ENCODE measurements around the gene WDR46.
A peak's percentile ranks its signal among the peaks of the same experiment; 100 is the strongest.

Gene WDR46

DNA sequence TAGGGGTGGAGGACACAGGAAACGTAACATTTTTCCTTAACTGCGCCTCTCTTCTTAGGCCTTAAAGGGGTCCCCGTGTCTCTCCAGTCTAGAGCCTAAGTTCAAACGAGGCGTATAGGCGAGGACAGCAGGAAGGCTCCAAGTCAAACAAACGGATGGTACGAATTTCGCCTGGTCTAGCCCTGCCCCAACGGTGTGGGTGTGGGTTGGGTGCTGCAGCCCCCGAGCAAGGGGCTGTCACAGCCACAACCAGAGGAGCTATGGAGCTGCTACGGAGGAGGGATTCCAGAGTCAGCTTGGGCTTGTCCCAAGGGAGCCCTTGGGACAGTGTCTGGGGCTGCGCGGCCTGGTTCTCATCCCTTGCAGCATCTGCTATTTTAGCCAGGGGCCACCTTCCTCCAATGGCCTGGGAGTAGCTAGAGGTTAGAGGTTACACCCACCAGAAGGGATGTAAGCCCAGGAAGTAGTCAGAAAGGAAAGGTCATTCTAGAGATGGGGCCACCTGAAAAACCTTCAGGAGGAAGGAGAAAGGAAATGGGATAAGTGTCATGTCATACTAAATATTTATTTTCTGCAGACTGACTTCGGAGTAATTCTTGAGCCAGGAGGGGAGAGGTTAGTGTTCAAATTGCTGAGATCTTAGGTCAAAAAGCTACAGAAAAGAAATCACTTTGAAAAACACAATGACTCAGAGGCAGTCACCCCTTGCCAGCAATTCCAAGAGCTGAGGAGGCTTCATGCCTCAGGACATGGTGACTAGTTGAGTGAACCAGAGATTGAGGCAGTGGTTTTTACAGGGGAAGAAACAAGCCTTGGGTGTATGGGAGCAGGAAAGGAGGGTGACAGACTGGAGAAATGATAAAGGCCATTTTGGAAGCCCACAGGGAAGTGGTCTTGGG, 39.1 kb downstream of the WDR46 start:
- TF ChIP-seq POLR2AphosphoS5 (IDR thresholded peaks at IDR 0.05; ENCODE audit: low read depth, low read length) (no peak), FOXP2 (optimal IDR thresholded peaks at IDR 0.05; ENCODE audit: borderline replicate concordance, extremely low read depth, extremely low read length, insufficient read depth) (no peak), TAF1 (IDR thresholded peaks at IDR 0.05; ENCODE audit: borderline replicate concordance, insufficient read depth, low read length) (no peak), SIN3A (IDR thresholded peaks at IDR 0.05; ENCODE audit: borderline replicate concordance, insufficient read depth, low read length) (no peak), REST (IDR thresholded peaks at IDR 0.05; ENCODE audit: insufficient read depth in 1 of 2, low read depth in 2 of 2, low read length in 2 of 2) (no peak)

- TF ChIP-seq FOXP2 (optimal IDR thresholded peaks at IDR 0.05; ENCODE audit: borderline replicate concordance, extremely low read depth, extremely low read length, insufficient read depth), result peak; percentile 72
- peak; percentile 30 to 36; a peak in 1 of 4 replicates for TF ChIP-seq REST (IDR thresholded peaks at IDR 0.05; ENCODE audit: insufficient read depth in 1 of 2, low read depth in 2 of 2, low read length in 2 of 2)
- peak; percentile 91 for TF ChIP-seq POLR2AphosphoS5 (IDR thresholded peaks at IDR 0.05; ENCODE audit: low read depth, low read length)
- peak; percentile 53; the same call in 1 of the 2 replicates for TF ChIP-seq SIN3A (IDR thresholded peaks at IDR 0.05; ENCODE audit: borderline replicate concordance, insufficient read depth, low read length)
- peak; percentile 74; the same call in 1 of the 2 replicates for TF ChIP-seq TAF1 (IDR thresholded peaks at IDR 0.05; ENCODE audit: borderline replicate concordance, insufficient read depth, low read length)
Measured at GRCh38 chr6:33248932-33249731, 39.9 kb downstream of the WDR46 start.

DNA sequence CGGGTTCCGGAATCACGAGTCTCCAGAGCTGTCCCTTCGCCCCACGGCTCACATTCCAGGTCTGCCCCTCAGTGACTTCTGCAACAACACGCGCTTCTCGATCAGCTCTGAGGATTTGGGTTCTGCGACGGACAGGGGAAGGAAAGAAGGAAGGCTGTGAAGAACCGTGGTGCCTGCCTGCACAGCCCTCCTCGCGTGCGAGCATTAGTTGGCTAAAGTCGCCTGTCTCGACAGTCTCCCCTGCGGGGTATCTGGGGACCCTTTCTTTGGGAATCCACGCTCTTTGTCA, 40.5 kb downstream of the WDR46 start:
- TF ChIP-seq POLR2AphosphoS5 (IDR thresholded peaks at IDR 0.05; ENCODE audit: low read depth, low read length), result no peak
- no peak for TF ChIP-seq TAF1 (IDR thresholded peaks at IDR 0.05; ENCODE audit: borderline replicate concordance, insufficient read depth, low read length)
- TF ChIP-seq REST (IDR thresholded peaks at IDR 0.05; ENCODE audit: insufficient read depth in 1 of 2, low read depth in 2 of 2, low read length in 2 of 2), result no peak
- no peak for TF ChIP-seq SIN3A (IDR thresholded peaks at IDR 0.05; ENCODE audit: borderline replicate concordance, insufficient read depth, low read length)
- peak; percentile 1 for TF ChIP-seq FOXP2 (optimal IDR thresholded peaks at IDR 0.05; ENCODE audit: borderline replicate concordance, extremely low read depth, extremely low read length, insufficient read depth)

GRCh38 chr6:33247977-33248642, 40.9 kb downstream of the WDR46 start:
- TF ChIP-seq SIN3A (IDR thresholded peaks at IDR 0.05; ENCODE audit: borderline replicate concordance, insufficient read depth, low read length), result 0 out of 2 replicates have a peak, but pooled peaks have one; percentile 53
- peak; percentile 27 for TF ChIP-seq FOXP2 (optimal IDR thresholded peaks at IDR 0.05; ENCODE audit: borderline replicate concordance, extremely low read depth, extremely low read length, insufficient read depth)
- TF ChIP-seq TAF1 (IDR thresholded peaks at IDR 0.05; ENCODE audit: borderline replicate concordance, insufficient read depth, low read length), result no peak

DNA sequence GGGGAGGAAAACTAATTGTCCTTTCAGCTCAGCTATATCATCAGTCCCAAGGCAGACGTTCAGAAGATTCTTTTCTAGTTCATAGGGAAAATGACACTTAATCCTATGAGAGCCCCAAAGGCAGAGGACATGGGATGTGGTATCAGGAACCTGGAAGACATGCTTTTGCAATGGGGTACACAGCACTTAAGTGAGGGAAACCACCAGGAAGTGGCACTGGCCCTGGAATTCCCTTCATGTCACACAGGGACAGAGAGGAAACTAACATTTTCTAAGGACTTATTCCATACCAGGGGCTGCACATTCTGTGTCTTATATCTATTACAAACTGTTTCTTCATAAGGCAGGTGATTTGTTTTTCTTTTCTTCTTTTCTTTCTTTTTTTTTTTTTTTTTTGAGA, 45.6 kb downstream of the WDR46 start:
- TF ChIP-seq TAF1 (IDR thresholded peaks at IDR 0.05; ENCODE audit: borderline replicate concordance, insufficient read depth, low read length) (no peak), REST (IDR thresholded peaks at IDR 0.05; ENCODE audit: insufficient read depth in 1 of 2, low read depth in 2 of 2, low read length in 2 of 2) (no peak), SIN3A (IDR thresholded peaks at IDR 0.05; ENCODE audit: borderline replicate concordance, insufficient read depth, low read length) (no peak), POLR2AphosphoS5 (IDR thresholded peaks at IDR 0.05; ENCODE audit: low read depth, low read length) (no peak), FOXP2 (optimal IDR thresholded peaks at IDR 0.05; ENCODE audit: borderline replicate concordance, extremely low read depth, extremely low read length, insufficient read depth) (no peak)
